ENCODE results near the gene SBSN. TPM values are rescaled to one million over a fixed set of nuclear protein-coding genes. Genes with fewer than 3 reads are reported as not detected.
"Not testable (repeated sequence)": the region's sequence is repeated elsewhere in the genome, so short reads cannot be mapped to it uniquely, and the experiment has no call there.

The SBSN gene
- total RNA-seq, 2 donors from 2014 or later, result 0.21 TPM; not detected in 1

GRCh38 chr19:35484252-35485036, 43.7 kb downstream of the SBSN start:
- Mint-ChIP-seq H3K27me3 (ENCODE audit: low read depth) (peaks cover 16% of the 10 kb centered on the region), H3K27ac (no peak overlapping the region), H3K36me3 (ENCODE audit: insufficient read depth in 2 of 2) (no peaks in the 10 kb centered on the region), H3K9me3 (no peaks in the 10 kb centered on the region), H3K4me3 (peak overlapping the region in 1 of 2 donors; percentile 31), H3K4me1 (ENCODE audit: low read depth) (peaks cover 16% of the 10 kb centered on the region)
- DNase-seq (peak; percentile 16), ATAC-seq (replicated peaks in 1 of 2) (peak; percentile 55 to 77)

GRCh38 chr19:35483089-35483488, 45.0 kb downstream of the SBSN start:
- no peak overlapping the region for H3K27ac Mint-ChIP-seq
- H3K4me3 Mint-ChIP-seq, result no peak overlapping the region
- peak in 1 of 2 donors; percentile 43 for ATAC-seq (replicated peaks in 1 of 2)
- H3K36me3 Mint-ChIP-seq (ENCODE audit: insufficient read depth in 2 of 2), result no peaks in the 10 kb centered on the region
- H3K27me3 Mint-ChIP-seq (ENCODE audit: low read depth), result peaks cover 16% of the 10 kb centered on the region
- peaks cover 16% of the 10 kb centered on the region for H3K4me1 Mint-ChIP-seq (ENCODE audit: low read depth)
- H3K9me3 Mint-ChIP-seq, result no peaks in the 10 kb centered on the region
- no peak for DNase-seq

- H3K36me3 Mint-ChIP-seq (ENCODE audit: insufficient read depth in 2 of 2), result no peaks in the 10 kb centered on the region
- no peak for ATAC-seq (replicated peaks in 1 of 2)
- H3K4me1 Mint-ChIP-seq (ENCODE audit: low read depth), result peaks cover 5% of the 10 kb centered on the region
- H3K4me3 Mint-ChIP-seq, result no peak overlapping the region
- no peaks in the 10 kb centered on the region for H3K9me3 Mint-ChIP-seq
- no peaks in the 10 kb centered on the region for H3K27me3 Mint-ChIP-seq (ENCODE audit: low read depth)
- H3K27ac Mint-ChIP-seq, result no peak overlapping the region
- DNase-seq, result no peak
Observed at GRCh38 chr19:35478794-35479677, 49.1 kb downstream of the SBSN start.

GRCh38 chr19:35476149-35476548, 52.0 kb downstream of the SBSN start:
- H3K36me3 Mint-ChIP-seq (ENCODE audit: insufficient read depth in 2 of 2), result no peaks in the 10 kb centered on the region
- no peak overlapping the region for H3K27ac Mint-ChIP-seq
- H3K9me3 Mint-ChIP-seq, result no peaks in the 10 kb centered on the region
- ATAC-seq (replicated peaks in 1 of 2) (no peak), DNase-seq (peak; percentile 23 to 24)
- no peaks in the 10 kb centered on the region for H3K4me1 Mint-ChIP-seq (ENCODE audit: low read depth)
- no peak overlapping the region for H3K4me3 Mint-ChIP-seq
- no peaks in the 10 kb centered on the region for H3K27me3 Mint-ChIP-seq (ENCODE audit: low read depth)

- not testable (repeated sequence) for H3K4me1 Mint-ChIP-seq (ENCODE audit: low read depth); H3K4me3 Mint-ChIP-seq; ATAC-seq (replicated peaks in 1 of 2); DNase-seq; H3K27me3 Mint-ChIP-seq (ENCODE audit: low read depth); H3K9me3 Mint-ChIP-seq; H3K27ac Mint-ChIP-seq; H3K36me3 Mint-ChIP-seq (ENCODE audit: insufficient read depth in 2 of 2)
Observed at GRCh38 chr19:35474594-35474993, 53.5 kb downstream of the SBSN start.

GRCh38 chr19:35474104-35474503, 54.0 kb downstream of the SBSN start:
- no peak for DNase-seq
- no peak for ATAC-seq (replicated peaks in 1 of 2)
- no peaks in the 10 kb centered on the region for H3K36me3 Mint-ChIP-seq (ENCODE audit: insufficient read depth in 2 of 2)

More at GRCh38 chr19:35474104-35474503, 54.0 kb downstream of the SBSN start:
- no peaks in the 10 kb centered on the region for H3K27me3 Mint-ChIP-seq (ENCODE audit: low read depth)
- H3K4me1 Mint-ChIP-seq (ENCODE audit: low read depth), result no peaks in the 10 kb centered on the region
- H3K9me3 Mint-ChIP-seq, result no peaks in the 10 kb centered on the region
- H3K27ac Mint-ChIP-seq, result no peak overlapping the region
- H3K4me3 Mint-ChIP-seq, result no peak overlapping the region

Other genes with a start within 250 kb of the SBSN start
- 1 to 10 TPM; 1.2 to 2.4 TPM for gene HAMP, start 245.8 kb downstream of the SBSN start, total RNA-seq
- under 1 TPM; 0.29 to 0.83 TPM for gene MAG, start 236.2 kb downstream of the SBSN start, total RNA-seq
- gene CD22, start 199.1 kb downstream of the SBSN start, total RNA-seq, result 10 to 100 TPM; 39.1 to 44.5 TPM
- 1 to 10 TPM in 1 of 2 donors, under 1 TPM in 1; 0.67 to 1.4 TPM for gene FFAR1, start 180.4 kb downstream of the SBSN start, total RNA-seq
- gene FFAR3, start 169.9 kb downstream of the SBSN start, total RNA-seq, result 1 to 10 TPM; 6.6 to 8.8 TPM
- gene GPR42, start 157.2 kb downstream of the SBSN start, total RNA-seq, result 1 to 10 TPM; 1.1 to 1.9 TPM
- not detected for gene FFAR2, start 80.1 kb downstream of the SBSN start, total RNA-seq
- gene KRTDAP, start 37.8 kb downstream of the SBSN start, total RNA-seq, result not detected
- 1 to 10 TPM; 3.7 to 7.5 TPM for gene DMKN, start 14.7 kb downstream of the SBSN start, total RNA-seq
- not detected for gene GAPDHS, start 5.1 kb upstream of the SBSN start, total RNA-seq
- 10 to 100 TPM; 79.0 to 87.8 TPM for gene TMEM147, start 17.3 kb upstream of the SBSN start, total RNA-seq
- gene ATP4A, start 35.3 kb upstream of the SBSN start, total RNA-seq, result not detected
- gene PMIS2, start 57.9 kb upstream of the SBSN start, total RNA-seq, result not detected
- 10 to 100 TPM; 39.2 to 55.3 TPM for gene HAUS5, start 84.4 kb upstream of the SBSN start, total RNA-seq
- gene RBM42, start 100.7 kb upstream of the SBSN start, total RNA-seq, result 100 to 1,000 TPM; 105 to 130 TPM
- gene ETV2, start 113.4 kb upstream of the SBSN start, total RNA-seq, result 1 to 10 TPM; 1.7 to 2.5 TPM
- gene COX6B1, start 120.0 kb upstream of the SBSN start, total RNA-seq, result 100 to 1,000 TPM; 277 to 288 TPM
- under 1 TPM; 0.86 to 0.93 TPM for gene UPK1A, start 138.2 kb upstream of the SBSN start, total RNA-seq
- gene ZBTB32, start 176.2 kb upstream of the SBSN start, total RNA-seq, result 100 to 1,000 TPM; 147 to 192 TPM
- gene KMT2B, start 189.7 kb upstream of the SBSN start, total RNA-seq, result 10 to 100 TPM; 63.0 to 71.5 TPM
- 100 to 1,000 TPM; 253 to 274 TPM for gene IGFLR1, start 214.1 kb upstream of the SBSN start, total RNA-seq
- gene U2AF1L4, start 217.1 kb upstream of the SBSN start, total RNA-seq, result 10 to 100 TPM; 71.0 to 83.6 TPM
- 10 to 100 TPM; 50.7 to 53.7 TPM for gene PSENEN, start 217.3 kb upstream of the SBSN start, total RNA-seq
- 10 to 100 TPM; 11.4 to 14.3 TPM for gene LIN37, start 220.3 kb upstream of the SBSN start, total RNA-seq
- gene HSPB6, start 228.7 kb upstream of the SBSN start, total RNA-seq, result 1 to 10 TPM; 1.4 to 2.4 TPM
- 10 to 100 TPM; 38.9 to 47.8 TPM for gene PROSER3, start 229.9 kb upstream of the SBSN start, total RNA-seq
- gene ARHGAP33, start 247.3 kb upstream of the SBSN start, total RNA-seq, result 10 to 100 TPM; 66.8 to 86.0 TPM